Caco-2 (cell line): Measurements from ENCODE around the gene KLHL29. TPM values are rescaled to one million over a fixed set of nuclear protein-coding genes. Genes with fewer than 3 reads are reported as not detected.

Experiments
- BruUV-seq: library from RNA; stranded (reverse); fragments of 400-500 nt; replicated peaks from 2 replicates; lab custom pipeline; 2021; lab: Mats Ljungman, UMichigan
- CTCF ChIA-PET: fragments of 300-600 bp; sonication (Branson Sonifier 250); formaldehyde crosslinking; loops from one replicate; lab custom pipeline; 2022; ENCODE audit warnings: antibody characterized with exemption; lab: Charles Lee
- POLR2A ChIA-PET: fragments of 300-600 bp; sonication (Branson Sonifier 250); formaldehyde crosslinking; loops from one replicate; lab custom pipeline; 2022; ENCODE audit warnings: antibody characterized with exemption; lab: Charles Lee
- DNase-seq, 2 experiments: peaks; one replicate each; pipeline versions ENCODE4 v3.0.0 to v3.0.0-alpha.2; 2020 to 2022
- H3K27me3 ChIP-seq: replicated peaks from 2 replicates; pipeline ENCODE4 v1.6.0; 2011; ENCODE audit warnings: low read length; ENCODE audit not compliant: control insufficient read depth, insufficient read depth
- H3K36me3 ChIP-seq: 2 replicates; pipeline ENCODE4 v1.5.1; 2011; ENCODE audit warnings: low read length; ENCODE audit not compliant: control insufficient read depth, insufficient read depth
- H3K4me1 ChIP-seq: fragments of 250-450 bp; sonication (Bioruptor Pico); 2 replicates; pipeline ENCODE4 v1.5.1; 2020; ENCODE audit warnings: mild to moderate bottlenecking
- H3K4me3 ChIP-seq: 2 replicates; pipeline ENCODE4 v1.5.1; 2011; ENCODE audit warnings: low read depth, mild to moderate bottlenecking, control low read depth, low read length
- H3K9me3 ChIP-seq: fragments of 250-450 bp; sonication (Bioruptor Pico); 2 replicates; pipeline ENCODE4 v1.5.1; 2020; ENCODE audit warnings: mild to moderate bottlenecking, moderate library complexity
- H3K27ac Mint-ChIP-seq: one replicate; pipeline ENCODE4 v1.8.0; 2022; ENCODE audit warnings: mixed read lengths; ENCODE audit not compliant: unreplicated experiment
- H3K27me3 Mint-ChIP-seq: one replicate; pipeline ENCODE4 v1.8.0; 2022; ENCODE audit warnings: mixed read lengths; ENCODE audit not compliant: insufficient read depth, unreplicated experiment
- H3K36me3 Mint-ChIP-seq: one replicate; pipeline ENCODE4 v1.8.0; 2022; ENCODE audit warnings: mild to moderate bottlenecking, mixed read lengths; ENCODE audit not compliant: insufficient read depth, unreplicated experiment
- H3K4me1 Mint-ChIP-seq: one replicate; pipeline ENCODE4 v1.8.0; 2022; ENCODE audit warnings: low read depth, mixed read lengths; ENCODE audit not compliant: unreplicated experiment
- H3K4me3 Mint-ChIP-seq: one replicate; pipeline ENCODE4 v1.8.0; 2022; ENCODE audit warnings: mild to moderate bottlenecking, moderate library complexity, mixed read lengths; ENCODE audit not compliant: unreplicated experiment
- H3K9me3 Mint-ChIP-seq: one replicate; pipeline ENCODE4 v1.8.0; 2022; ENCODE audit warnings: mixed read lengths; ENCODE audit not compliant: unreplicated experiment
- intact Hi-C: fragments of 100-400 bp; cut with micrococcal nuclease; formaldehyde crosslinking; loops from one replicate; pipeline ENCODE4 v1.10.0; 2022; ENCODE audit not compliant: unreplicated experiment
- total RNA-seq: library from RNA; stranded (reverse); gene quantifications from 2 replicates; pipeline ENCODE4 v1.2.3, GENCODE V29; 2022
- TF ChIP-seq, protein P1 (sequence below), 2 experiments: fragments of 200-600 bp in 1 of 2; IDR thresholded peaks; 1 replicate in 1 of 2; 2 replicates in 1 of 2; pipeline versions ENCODE4 v1.5.1 to v1.8.0; 2011 to 2022; ENCODE audit warnings: antibody characterized with exemption in 1 of 2, control low read depth in 1 of 2, inconsistent platforms in 1 of 2, low read depth in 1 of 2, low read length in 1 of 2, mild to moderate bottlenecking in 1 of 2, moderate library complexity in 1 of 2; ENCODE audit not compliant: insufficient read depth in 1 of 2, severe bottlenecking in 1 of 2, unreplicated experiment in 1 of 2

KLHL29 gene
- total RNA-seq, 1 experiment from 2014 or later: 0.61 TPM

DNA sequence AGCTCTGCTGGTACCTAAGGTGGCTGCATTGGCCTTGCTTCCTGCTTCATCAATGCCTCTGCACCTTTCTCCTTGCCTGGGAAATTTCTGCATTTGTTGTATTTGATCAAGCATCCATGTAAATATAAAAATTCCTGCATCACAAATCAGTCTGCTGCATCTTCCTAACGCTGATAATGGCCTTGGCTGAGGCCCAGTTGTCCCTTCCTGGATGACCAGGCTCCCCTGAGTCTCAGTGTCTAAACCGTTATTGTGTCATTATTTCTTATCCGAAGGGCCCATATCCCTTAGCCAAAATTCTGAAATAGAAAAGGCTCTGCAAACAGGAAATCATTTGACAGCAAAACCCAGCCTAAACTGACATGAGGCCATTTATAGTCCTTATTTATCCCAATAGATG lies 62.4 kb downstream of the KLHL29 start:
- Mint-ChIP-seq H3K27ac (no peak overlapping the region), H3K4me3 (no peak overlapping the region), H3K36me3 (peaks cover 5% of the 10 kb centered on the region), H3K27me3 (peaks cover 14% of the 10 kb centered on the region), H3K4me1 (no peaks in the 10 kb centered on the region), H3K9me3 (no peaks in the 10 kb centered on the region)
- ChIA-PET POLR2A (no interaction called here), CTCF (no interaction called here)
- TF ChIP-seq, protein P1, sequence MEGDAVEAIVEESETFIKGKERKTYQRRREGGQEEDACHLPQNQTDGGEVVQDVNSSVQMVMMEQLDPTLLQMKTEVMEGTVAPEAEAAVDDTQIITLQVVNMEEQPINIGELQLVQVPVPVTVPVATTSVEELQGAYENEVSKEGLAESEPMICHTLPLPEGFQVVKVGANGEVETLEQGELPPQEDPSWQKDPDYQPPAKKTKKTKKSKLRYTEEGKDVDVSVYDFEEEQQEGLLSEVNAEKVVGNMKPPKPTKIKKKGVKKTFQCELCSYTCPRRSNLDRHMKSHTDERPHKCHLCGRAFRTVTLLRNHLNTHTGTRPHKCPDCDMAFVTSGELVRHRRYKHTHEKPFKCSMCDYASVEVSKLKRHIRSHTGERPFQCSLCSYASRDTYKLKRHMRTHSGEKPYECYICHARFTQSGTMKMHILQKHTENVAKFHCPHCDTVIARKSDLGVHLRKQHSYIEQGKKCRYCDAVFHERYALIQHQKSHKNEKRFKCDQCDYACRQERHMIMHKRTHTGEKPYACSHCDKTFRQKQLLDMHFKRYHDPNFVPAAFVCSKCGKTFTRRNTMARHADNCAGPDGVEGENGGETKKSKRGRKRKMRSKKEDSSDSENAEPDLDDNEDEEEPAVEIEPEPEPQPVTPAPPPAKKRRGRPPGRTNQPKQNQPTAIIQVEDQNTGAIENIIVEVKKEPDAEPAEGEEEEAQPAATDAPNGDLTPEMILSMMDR (IDR thresholded peaks at IDR 0.05; ENCODE audit: insufficient read depth in 1 of 2, low read depth in 1 of 2, low read length in 1 of 2, severe bottlenecking in 1 of 2, unreplicated experiment in 1 of 2): no peak
- Histone ChIP-seq H3K4me1 (no peaks in the 10 kb centered on the region), H3K4me3 (no peak overlapping the region), H3K36me3 (no peaks in the 10 kb centered on the region), H3K9me3 (no peaks in the 10 kb centered on the region), H3K27me3 (no peaks in the 10 kb centered on the region)
- no TSS peak for BruUV-seq
- DNase-seq: no peak
- intact Hi-C loops: no loop called here

DNA sequence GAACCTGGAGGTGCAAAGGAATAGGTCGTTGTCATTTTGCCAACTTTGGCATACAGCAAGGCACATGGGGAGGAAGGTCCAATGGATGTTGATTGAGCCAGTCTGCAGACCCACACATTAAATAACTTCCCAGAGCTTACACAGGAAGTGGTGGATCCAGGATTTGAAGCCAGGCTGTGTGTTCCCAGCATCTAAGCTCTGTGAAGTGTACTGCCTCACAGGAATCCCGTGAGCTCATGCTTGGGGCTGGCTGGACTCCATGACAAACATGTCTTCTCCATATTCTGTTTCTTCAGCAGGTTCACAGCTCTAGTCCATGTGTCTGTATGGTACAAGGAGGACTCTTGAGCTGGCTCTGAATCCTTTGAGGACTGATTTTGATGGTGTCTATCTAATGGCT lies 63.9 kb downstream of the KLHL29 start:
- Mint-ChIP-seq H3K4me1 (no peaks in the 10 kb centered on the region), H3K27me3 (peaks cover 14% of the 10 kb centered on the region), H3K27ac (no peak overlapping the region), H3K4me3 (no peak overlapping the region), H3K36me3 (peaks cover 5% of the 10 kb centered on the region), H3K9me3 (no peaks in the 10 kb centered on the region)
- intact Hi-C loops: no loop called here
- TF ChIP-seq, protein P1 (IDR thresholded peaks at IDR 0.05; ENCODE audit: insufficient read depth in 1 of 2, low read depth in 1 of 2, low read length in 1 of 2, severe bottlenecking in 1 of 2, unreplicated experiment in 1 of 2): no peak
- no peak overlapping the region for H3K4me3 ChIP-seq
- POLR2A ChIA-PET: no interaction called here
- no peak for DNase-seq
- H3K4me1 ChIP-seq: no peaks in the 10 kb centered on the region
- H3K36me3 ChIP-seq: no peaks in the 10 kb centered on the region
- H3K9me3 ChIP-seq: no peaks in the 10 kb centered on the region
- H3K27me3 ChIP-seq: no peaks in the 10 kb centered on the region
- CTCF ChIA-PET: no interaction called here
- no TSS peak for BruUV-seq

DNA sequence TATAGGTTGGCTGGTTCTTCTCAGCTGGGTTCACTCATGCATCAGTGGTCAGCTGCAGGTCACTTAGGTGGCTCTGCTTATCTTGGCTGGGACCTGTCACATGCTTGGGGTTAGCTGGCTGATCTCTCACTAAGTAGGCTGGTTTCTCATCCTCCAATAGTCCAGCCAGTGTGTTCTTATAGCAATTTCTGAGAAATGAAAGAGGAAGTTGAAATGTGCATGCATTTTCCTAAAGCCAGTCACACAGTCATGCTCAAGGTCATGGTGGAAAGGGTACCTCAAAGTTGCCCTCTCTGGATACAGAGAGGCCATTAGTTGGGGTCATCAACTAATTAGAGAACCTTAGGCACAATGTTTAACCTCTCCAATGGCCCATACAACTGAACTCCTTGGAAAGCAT lies 64.4 kb downstream of the KLHL29 start:
- Mint-ChIP-seq H3K9me3 (no peaks in the 10 kb centered on the region), H3K4me3 (no peak overlapping the region), H3K27me3 (peaks cover 14% of the 10 kb centered on the region), H3K36me3 (peaks cover 5% of the 10 kb centered on the region), H3K4me1 (peaks cover 1% of the 10 kb centered on the region), H3K27ac (no peak overlapping the region)
- Histone ChIP-seq H3K36me3 (no peaks in the 10 kb centered on the region), H3K9me3 (no peaks in the 10 kb centered on the region), H3K4me1 (no peaks in the 10 kb centered on the region), H3K27me3 (no peaks in the 10 kb centered on the region), H3K4me3 (no peak overlapping the region)
- BruUV-seq: no TSS peak
- ChIA-PET POLR2A (no interaction called here), CTCF (no interaction called here)
- TF ChIP-seq, protein P1 (IDR thresholded peaks at IDR 0.05; ENCODE audit: insufficient read depth in 1 of 2, low read depth in 1 of 2, low read length in 1 of 2, severe bottlenecking in 1 of 2, unreplicated experiment in 1 of 2): no peak
- intact Hi-C loops: no loop called here
- DNase-seq: no peak
